Hepatocyte (in vitro differentiated cells): ENCODE data around the gene DOK6. TPM values are rescaled to one million over a fixed set of nuclear protein-coding genes. Genes with fewer than 3 reads are reported as not detected.

ENCODE experiments used
- DNase-seq: peaks from one replicate; pipeline ENCODE4 v3.0.0-alpha.2; 2016; ENCODE audit warnings: low spot score
- H2AFZ ChIP-seq: fragments of 200-600 bp; sonication (generic); 2 replicates; pipeline ENCODE4 v1.6.0; 2016; ENCODE audit warnings: antibody characterized with exemption, mild to moderate bottlenecking
- H3K27ac ChIP-seq: fragments of 200-600 bp; sonication (generic); 2 replicates; pipeline ENCODE4 v1.5.1; 2016; ENCODE audit warnings: mild to moderate bottlenecking
- H3K27me3 ChIP-seq: fragments of 200-600 bp; sonication (generic); 2 replicates; pipeline ENCODE4 v1.6.1; 2016
- H3K36me3 ChIP-seq: fragments of 200-600 bp; sonication (generic); replicated peaks from 2 replicates; pipeline ENCODE4 v1.5.1; 2016; ENCODE audit warnings: low read depth; ENCODE audit not compliant: insufficient read depth
- H3K4me1 ChIP-seq: fragments of 200-600 bp; sonication (generic); 2 replicates; pipeline ENCODE4 v1.5.1; 2016; ENCODE audit warnings: mild to moderate bottlenecking, moderate library complexity; ENCODE audit not compliant: insufficient read depth
- H3K4me2 ChIP-seq: fragments of 200-600 bp; sonication (generic); 2 replicates; pipeline ENCODE4 v1.6.0; 2016
- H3K4me3 ChIP-seq: fragments of 200-600 bp; sonication (generic); 2 replicates; pipeline ENCODE4 v1.5.1; 2016; ENCODE audit warnings: mild to moderate bottlenecking
- H3K79me2 ChIP-seq: fragments of 200-600 bp; sonication (generic); 2 replicates; pipeline ENCODE4 v1.6.0; 2017; ENCODE audit warnings: mild to moderate bottlenecking
- H3K9me2 ChIP-seq: fragments of 200-600 bp; sonication (generic); replicated peaks from 2 replicates; pipeline ENCODE4 v1.6.0; 2017; ENCODE audit warnings: mild to moderate bottlenecking; ENCODE audit not compliant: insufficient read depth
- H3K9me3 ChIP-seq: fragments of 200-600 bp; sonication (generic); 2 replicates; pipeline ENCODE4 v1.5.1; 2016; ENCODE audit warnings: low read depth, mild to moderate bottlenecking
- H4K20me1 ChIP-seq: fragments of 200-600 bp; sonication (generic); 2 replicates; pipeline ENCODE4 v1.6.0; 2016; ENCODE audit warnings: mild to moderate bottlenecking; ENCODE audit not compliant: insufficient read depth, poor library complexity, severe bottlenecking
- CTCF ChIP-seq: fragments of 200-600 bp; sonication (generic); IDR thresholded peaks from 2 replicates; pipeline ENCODE4 v1.5.1; 2016; ENCODE audit warnings: antibody characterized with exemption, mild to moderate bottlenecking; ENCODE audit not compliant: poor library complexity
- EZH2 ChIP-seq: fragments of 200-600 bp; sonication (generic); IDR thresholded peaks from 2 replicates; pipeline ENCODE4 v1.6.1; 2016; ENCODE audit warnings: antibody characterized with exemption, mild to moderate bottlenecking, borderline replicate concordance
- EZH2phosphoT487 ChIP-seq: fragments of 200-600 bp; sonication (generic); IDR thresholded peaks from one replicate; pipeline ENCODE4 v1.6.1; 2018; ENCODE audit warnings: antibody characterized with exemption, mild to moderate bottlenecking, low read depth, moderate library complexity; ENCODE audit not compliant: unreplicated experiment, severe bottlenecking
- WGBS: methylation state at CpG from one replicate; pipeline ENCODE4 v1.1.6; 2016; ENCODE audit warnings: low lambda C conversion rate; ENCODE audit errors: missing lambda C conversion rate; 5-methylcytosine and 5-hydroxymethylcytosine counted together
- polyA plus RNA-seq: library from polyadenylated mRNA; unstranded; fragments of >200 nt; fragmentation: Nextera tagmentation; extraction: Ambion mirVana; gene quantifications from 2 replicates; pipeline ENCODE4 v1.2.1, GENCODE V29; 2016
- total RNA-seq: library from RNA; depleted of rRNA; stranded (reverse); fragments of >200 nt; gene quantifications from 2 replicates; pipeline ENCODE4 v1.2.3, GENCODE V29; 2014

Gene DOK6
- total and polyA plus RNA-seq, 2 experiments from 2014 or later, result 2.6 to 4.0 TPM

DNA sequence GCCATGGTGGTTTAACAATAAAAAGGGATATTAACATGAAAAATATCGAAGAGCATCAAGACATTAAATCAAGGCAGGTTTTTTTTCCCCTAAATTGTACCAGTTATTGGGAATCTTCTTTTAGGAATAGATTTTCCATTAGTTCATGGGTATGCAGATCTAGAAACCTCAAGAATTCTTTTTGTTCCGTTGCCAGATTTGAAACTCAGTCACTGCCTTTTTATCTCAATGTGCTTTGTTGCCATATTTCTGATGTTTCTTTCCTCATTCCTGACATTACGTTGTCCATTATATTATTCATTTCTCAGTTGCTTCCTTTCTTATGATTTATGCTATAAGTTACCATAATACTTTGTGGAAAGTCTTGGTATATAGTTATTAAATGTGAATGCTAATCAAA is 384.8 kb downstream of the DOK6 start:
- no peaks in the 10 kb centered on the region for H3K4me1 ChIP-seq
- no peak for TF ChIP-seq CTCF
- no peak for TF ChIP-seq EZH2
- TF ChIP-seq EZH2phosphoT487, result no peak

DNA sequence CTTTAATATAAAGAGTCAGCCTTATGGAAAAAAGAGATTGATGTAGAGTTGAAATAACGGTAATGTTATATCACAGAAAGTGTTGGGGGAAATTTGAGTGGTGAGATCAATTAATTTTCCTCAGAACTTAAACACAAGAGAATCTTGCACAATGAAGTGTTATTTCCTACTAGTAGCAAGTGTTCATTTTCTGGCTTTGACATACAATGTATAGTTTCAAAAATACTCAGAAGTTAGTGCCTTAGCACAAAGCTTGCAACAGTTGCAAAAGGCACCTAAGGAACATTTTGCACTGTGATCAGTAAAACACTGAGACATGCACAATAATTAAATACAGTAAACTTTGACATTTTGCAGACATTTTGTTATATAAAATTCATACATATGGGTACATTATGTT is 385.7 kb downstream of the DOK6 start:
- Histone ChIP-seq H3K27me3 (no peaks in the 10 kb centered on the region), H3K4me1 (no peaks in the 10 kb centered on the region), H3K9me2 (no peaks in the 10 kb centered on the region), H3K4me2 (no peak overlapping the region), H4K20me1 (no peaks in the 10 kb centered on the region), H3K27ac (no peak overlapping the region), H3K36me3 (no peaks in the 10 kb centered on the region), H3K4me3 (no peak overlapping the region), H3K9me3 (no peaks in the 10 kb centered on the region), H3K79me2 (no peaks in the 10 kb centered on the region), H2AFZ (no peak overlapping the region)
- no peak for TF ChIP-seq EZH2
- no peak for TF ChIP-seq CTCF
- no peak for TF ChIP-seq EZH2phosphoT487
- WGBS, result 89% methylated on average over 1 of the region's 1 CpG
- DNase-seq, result no peak

More for the DNA sequence above, 384.8 kb downstream of the DOK6 start:
- WGBS, result 90% methylated on average over 3 of the region's 3 CpGs
- no peak overlapping the region for H2AFZ ChIP-seq
- no peaks in the 10 kb centered on the region for H3K36me3 ChIP-seq
- H3K4me2 ChIP-seq, result no peak overlapping the region
- no peak overlapping the region for H3K4me3 ChIP-seq
- H3K9me3 ChIP-seq, result no peaks in the 10 kb centered on the region
- H4K20me1 ChIP-seq, result no peaks in the 10 kb centered on the region
- no peak for DNase-seq
- no peaks in the 10 kb centered on the region for H3K27me3 ChIP-seq
- H3K9me2 ChIP-seq, result no peaks in the 10 kb centered on the region
- no peak overlapping the region for H3K27ac ChIP-seq
- no peaks in the 10 kb centered on the region for H3K79me2 ChIP-seq

- Histone ChIP-seq H3K4me2 (no peak overlapping the region), H3K4me1 (no peaks in the 10 kb centered on the region), H3K79me2 (no peaks in the 10 kb centered on the region), H3K9me3 (no peaks in the 10 kb centered on the region), H2AFZ (no peak overlapping the region), H3K27me3 (no peaks in the 10 kb centered on the region), H3K27ac (no peak overlapping the region), H4K20me1 (no peaks in the 10 kb centered on the region), H3K36me3 (no peaks in the 10 kb centered on the region), H3K4me3 (no peak overlapping the region), H3K9me2 (no peaks in the 10 kb centered on the region)
- DNase-seq, result no peak
- WGBS, result 59% methylated on average over 4 of the region's 4 CpGs
- TF ChIP-seq CTCF, result no peak
- TF ChIP-seq EZH2phosphoT487, result no peak
Observed at GRCh38 chr18:69787825-69788547, 387.3 kb downstream of the DOK6 start.

- H3K4me2 ChIP-seq, result no peak overlapping the region
- H3K4me1 ChIP-seq, result no peaks in the 10 kb centered on the region
- no peaks in the 10 kb centered on the region for H3K36me3 ChIP-seq
- H4K20me1 ChIP-seq, result no peaks in the 10 kb centered on the region
- TF ChIP-seq CTCF (no peak), EZH2phosphoT487 (no peak), EZH2 (no peak)
- H3K9me2 ChIP-seq, result no peaks in the 10 kb centered on the region
- no peak overlapping the region for H2AFZ ChIP-seq
- DNase-seq, result no peak
- no peak overlapping the region for H3K27ac ChIP-seq
- H3K79me2 ChIP-seq, result no peaks in the 10 kb centered on the region
- WGBS, result 80% methylated on average over 1 of the region's 1 CpG
- no peaks in the 10 kb centered on the region for H3K27me3 ChIP-seq
- H3K4me3 ChIP-seq, result no peak overlapping the region
- no peaks in the 10 kb centered on the region for H3K9me3 ChIP-seq
Observed at GRCh38 chr18:69789794-69790193, 389.1 kb downstream of the DOK6 start.
